Kasumi-1 (cell line): ENCODE measurements around the gene CDC23.
"Not testable (repeated sequence)": the region's sequence is repeated elsewhere in the genome, so short reads cannot be mapped to it uniquely, and the experiment has no call there.

Source experiments
- DNase-seq, 2 experiments: peaks; one replicate each; lab custom pipeline; 2025; lab: John Stamatoyannopoulos, UW

CDC23 gene, protein sequence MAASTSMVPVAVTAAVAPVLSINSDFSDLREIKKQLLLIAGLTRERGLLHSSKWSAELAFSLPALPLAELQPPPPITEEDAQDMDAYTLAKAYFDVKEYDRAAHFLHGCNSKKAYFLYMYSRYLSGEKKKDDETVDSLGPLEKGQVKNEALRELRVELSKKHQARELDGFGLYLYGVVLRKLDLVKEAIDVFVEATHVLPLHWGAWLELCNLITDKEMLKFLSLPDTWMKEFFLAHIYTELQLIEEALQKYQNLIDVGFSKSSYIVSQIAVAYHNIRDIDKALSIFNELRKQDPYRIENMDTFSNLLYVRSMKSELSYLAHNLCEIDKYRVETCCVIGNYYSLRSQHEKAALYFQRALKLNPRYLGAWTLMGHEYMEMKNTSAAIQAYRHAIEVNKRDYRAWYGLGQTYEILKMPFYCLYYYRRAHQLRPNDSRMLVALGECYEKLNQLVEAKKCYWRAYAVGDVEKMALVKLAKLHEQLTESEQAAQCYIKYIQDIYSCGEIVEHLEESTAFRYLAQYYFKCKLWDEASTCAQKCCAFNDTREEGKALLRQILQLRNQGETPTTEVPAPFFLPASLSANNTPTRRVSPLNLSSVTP

DNA sequence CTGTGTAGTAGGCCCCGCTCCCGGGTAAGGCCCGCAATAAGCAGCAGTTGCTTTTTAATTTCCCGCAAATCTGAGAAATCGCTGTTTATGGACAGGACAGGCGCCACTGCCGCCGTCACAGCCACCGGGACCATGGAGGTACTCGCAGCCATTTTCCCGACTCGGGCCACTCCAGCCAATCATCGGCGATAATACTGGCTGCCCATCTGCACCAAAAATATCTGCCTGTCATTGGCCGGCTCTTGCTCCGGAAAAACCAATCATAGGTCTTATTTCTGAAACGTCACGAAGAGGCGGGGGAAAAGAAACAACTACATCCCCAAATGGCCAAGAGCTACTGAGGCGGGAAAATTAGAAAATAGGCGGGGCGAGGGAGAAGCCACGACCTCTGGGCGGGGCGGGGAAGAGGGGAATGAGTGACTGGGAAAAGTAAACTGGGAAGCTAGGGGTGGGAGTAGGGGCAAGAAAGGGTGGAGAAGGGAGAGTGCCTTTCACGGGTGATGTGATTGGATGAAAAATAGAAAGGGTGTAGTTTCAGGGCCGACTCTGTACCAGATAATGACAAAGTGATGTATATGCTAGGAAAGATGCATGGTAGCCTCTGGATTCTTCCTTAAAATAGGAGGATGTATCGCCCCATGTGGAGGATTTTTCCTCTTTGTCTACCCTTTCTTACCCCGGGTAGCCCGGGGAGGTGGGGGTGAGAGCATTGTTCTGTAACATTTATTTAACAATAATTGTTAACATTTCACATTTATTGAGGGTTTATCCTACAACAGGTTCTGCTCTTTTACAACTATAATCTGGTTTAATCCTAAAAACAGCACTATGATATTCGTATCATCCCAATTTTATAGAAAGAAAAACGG is at the start of gene CDC23:
TSS of gene CDC23 (minus strand) at position 163 of the 869 bp plus-strand sequence. CDS start at position 152, 11 bp downstream.
- peak; percentile 98 to 99 for DNase-seq

DNA sequence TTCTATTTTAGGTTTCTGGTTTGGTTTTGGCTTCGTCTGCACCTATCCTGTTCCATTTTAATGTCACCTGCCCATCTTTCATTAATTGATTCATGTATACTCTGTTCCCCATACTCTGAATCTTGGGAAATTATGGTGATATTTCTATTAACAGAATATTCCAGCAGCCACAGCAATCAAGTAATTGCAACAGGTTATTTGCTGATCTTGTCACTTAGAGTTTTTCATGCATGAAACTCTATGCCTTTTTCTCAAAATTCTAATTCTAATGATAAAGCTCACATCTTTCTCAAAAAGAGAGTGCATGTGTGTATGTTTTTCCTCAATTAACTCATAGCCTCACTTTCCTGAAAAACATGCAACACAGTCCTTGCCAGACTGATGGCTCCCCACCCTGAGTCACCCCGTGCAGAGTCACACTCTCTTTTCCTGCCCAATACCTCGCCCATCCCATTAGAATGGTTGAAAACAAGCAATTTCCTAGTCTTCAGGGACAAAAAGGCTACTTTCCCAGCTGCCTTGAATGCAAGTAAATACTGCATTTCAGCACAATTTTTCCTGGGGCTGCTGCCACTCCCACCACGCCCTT is 45.7 kb upstream of the CDC23 start:
- DNase-seq, result no peak

DNA sequence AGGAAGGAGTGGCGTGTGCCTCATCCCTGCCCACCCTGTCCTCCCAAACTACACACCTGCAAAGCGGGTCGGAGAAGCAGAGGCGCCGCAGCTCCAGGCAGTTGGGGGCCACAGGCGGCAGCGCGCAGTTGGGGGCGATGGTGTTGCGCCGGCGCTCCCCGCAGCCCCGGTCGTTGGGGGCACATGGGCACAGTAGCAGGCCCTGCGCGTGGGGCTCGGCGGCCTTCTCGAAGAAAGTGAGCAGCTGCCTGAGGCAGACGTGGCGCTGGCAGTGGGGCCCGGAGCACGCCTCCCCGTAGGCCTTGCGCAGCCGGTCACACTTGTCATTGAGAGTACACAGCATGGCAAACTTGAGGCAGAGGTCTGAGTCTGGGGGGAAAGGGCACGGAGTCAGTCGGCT is 44.5 kb upstream of the CDC23 start:
- DNase-seq, result no peak

DNA sequence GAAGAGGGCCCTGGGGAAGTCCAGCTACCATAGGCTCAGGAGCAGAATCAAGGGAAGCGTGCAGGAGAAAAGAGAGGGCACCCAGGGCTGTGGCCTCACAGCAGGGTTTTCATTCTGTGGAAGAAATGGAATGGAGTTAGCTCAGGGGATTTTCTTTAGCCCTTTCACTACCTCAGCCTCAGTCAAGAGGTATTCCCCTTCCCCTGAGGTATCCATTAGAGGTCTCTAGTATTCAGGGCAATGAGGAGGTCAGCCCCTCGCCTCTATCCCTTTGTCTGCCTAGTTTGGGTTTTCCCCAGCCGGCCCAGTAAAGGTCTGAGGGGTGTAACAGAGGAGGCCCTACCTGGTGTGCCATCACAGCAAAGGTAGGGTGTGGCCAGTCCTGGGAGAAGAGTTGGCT is 39.8 kb upstream of the CDC23 start:
- DNase-seq, result no peak

DNA sequence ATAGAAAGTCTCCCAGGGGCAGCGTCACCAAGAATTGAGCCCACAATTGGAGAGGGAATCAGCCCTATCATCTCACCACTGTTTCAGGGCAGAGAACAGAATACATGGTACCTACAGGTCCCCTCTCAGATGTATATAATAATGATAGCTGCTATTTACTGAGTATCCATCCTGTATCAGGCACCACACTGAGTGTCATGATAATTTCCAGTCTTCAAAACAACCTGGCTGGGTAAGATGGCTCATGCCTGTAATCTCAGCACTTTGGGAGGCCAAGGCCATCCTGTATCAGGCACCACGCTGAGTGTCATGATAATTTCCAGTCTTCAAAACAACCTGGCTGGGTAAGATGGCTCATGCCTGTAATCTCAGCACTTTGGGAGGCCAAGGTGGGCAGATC is 34.7 kb upstream of the CDC23 start:
- DNase-seq, result not testable (repeated sequence)

DNA sequence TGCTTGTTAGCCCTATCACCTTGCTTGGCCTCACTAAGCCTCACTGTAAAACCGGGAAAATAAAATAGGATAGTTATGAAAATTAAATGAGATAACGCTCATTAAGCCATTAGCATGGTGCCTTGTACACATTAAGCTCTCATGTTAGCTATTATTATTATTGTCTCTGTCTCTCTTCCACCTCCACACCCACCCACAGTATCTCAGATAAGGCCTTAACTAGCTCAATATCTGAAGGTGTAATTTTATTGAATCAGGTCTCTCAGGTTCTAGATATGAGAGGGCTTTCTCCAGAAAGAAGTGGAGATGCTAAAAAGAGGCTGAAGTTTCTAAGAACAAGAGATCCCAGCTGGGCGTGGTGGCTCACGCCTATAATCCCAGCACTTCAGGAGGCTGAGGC is 33.7 kb upstream of the CDC23 start:
- DNase-seq, result no peak

DNA sequence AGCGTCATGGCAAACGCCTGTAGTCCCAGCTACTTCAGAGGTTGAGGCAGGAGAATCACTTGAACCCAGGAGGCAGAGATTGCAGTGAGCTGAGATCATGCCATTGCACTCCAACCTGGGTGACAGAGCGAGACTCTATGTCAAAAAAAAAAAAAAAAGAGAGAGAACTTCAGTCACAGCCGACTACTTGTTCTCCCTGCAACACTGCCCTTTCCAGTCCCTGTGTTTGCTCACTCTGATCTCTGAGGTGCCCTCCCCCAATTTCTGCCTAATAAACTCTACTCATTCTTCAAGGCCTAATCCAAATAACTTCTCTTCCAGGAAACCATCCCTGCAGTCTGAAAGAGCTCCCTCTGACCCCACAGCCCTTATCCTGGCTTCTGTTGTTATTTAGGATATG is 33.2 kb upstream of the CDC23 start:
- no peak for DNase-seq

DNA sequence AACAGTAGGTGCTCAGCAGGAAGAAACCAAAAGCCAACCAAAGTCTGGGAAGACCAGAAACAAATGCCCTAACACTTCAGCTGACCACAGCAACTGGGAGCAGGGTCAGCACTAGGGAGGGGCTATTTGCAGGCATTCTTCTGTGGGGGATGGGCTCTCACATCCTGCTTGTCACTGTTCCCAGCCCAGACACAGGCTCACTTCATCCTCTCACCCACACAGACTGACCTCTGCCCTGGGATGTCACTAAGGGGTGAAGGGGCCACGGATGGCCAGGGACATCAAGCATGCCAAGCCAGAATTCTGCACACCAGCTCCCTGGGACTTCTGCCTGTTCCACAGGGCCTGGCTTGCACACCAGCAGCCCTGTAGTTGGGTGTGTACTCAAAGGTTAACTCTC is 32.6 kb upstream of the CDC23 start:
- DNase-seq, result no peak

DNA sequence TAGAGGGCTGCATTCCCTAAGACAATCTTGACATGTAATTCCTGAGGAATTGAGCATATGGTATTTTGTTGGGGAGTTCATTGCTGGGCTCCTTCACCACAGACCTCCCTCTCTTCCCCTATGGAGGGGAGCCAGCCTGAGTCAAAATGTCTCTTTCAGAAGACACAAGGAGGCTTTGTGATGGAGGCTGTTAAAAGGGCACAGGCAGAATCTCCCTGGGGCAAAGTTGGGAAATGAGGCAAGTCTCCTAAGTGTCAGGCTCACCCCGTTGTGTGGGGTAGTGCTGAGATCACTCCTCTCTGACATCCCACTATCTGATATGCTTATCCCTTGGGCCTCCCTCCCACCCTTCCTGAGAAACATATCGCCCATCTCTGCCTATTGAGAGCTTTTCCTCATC is 30.7 kb upstream of the CDC23 start:
- DNase-seq, result peak in 1 of 2 experiments; percentile 9

DNA sequence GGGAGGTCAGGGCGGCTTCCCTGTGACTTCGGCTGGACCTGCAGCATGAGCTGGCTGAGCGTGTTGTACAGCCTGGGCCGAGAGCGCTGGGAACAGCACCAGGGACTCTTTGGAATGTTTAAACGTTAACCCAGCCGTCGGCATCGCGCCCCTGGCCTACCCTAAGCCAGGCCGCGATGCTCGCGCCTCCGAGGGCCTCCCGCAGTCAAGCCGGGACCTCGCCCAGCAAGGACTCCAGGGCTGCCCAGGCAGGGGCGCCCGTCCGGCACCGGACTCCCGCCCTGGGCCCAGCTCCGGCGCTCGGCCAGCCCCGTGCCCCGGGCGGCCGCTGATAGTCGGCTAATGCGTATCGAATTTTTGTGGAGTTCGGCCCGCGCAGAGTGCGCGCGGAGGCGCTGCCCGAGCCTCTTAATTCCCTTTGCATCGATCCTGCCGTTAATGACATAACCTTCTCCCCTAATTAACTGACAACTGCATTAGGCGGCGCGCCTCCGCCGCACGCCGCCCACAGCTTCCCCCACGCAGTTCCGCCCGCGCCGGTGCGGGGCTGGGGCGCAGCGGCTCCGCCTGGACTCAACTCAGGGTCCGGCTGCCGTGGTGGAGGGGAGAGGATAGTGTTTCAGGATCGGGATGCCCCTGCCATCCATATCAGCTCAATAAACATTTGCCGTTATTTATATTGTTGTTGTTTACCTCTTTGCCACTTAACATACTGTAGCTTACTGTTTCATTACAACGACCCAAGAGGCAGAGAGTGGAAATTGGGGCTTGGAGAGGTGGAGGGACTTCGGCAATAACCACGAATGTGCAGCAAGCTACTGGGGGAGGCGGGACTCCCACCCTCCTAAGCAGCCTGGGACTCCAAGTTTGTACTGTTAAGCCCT is 28.8 kb upstream of the CDC23 start:
- DNase-seq, result peak; percentile 34 to 38

DNA sequence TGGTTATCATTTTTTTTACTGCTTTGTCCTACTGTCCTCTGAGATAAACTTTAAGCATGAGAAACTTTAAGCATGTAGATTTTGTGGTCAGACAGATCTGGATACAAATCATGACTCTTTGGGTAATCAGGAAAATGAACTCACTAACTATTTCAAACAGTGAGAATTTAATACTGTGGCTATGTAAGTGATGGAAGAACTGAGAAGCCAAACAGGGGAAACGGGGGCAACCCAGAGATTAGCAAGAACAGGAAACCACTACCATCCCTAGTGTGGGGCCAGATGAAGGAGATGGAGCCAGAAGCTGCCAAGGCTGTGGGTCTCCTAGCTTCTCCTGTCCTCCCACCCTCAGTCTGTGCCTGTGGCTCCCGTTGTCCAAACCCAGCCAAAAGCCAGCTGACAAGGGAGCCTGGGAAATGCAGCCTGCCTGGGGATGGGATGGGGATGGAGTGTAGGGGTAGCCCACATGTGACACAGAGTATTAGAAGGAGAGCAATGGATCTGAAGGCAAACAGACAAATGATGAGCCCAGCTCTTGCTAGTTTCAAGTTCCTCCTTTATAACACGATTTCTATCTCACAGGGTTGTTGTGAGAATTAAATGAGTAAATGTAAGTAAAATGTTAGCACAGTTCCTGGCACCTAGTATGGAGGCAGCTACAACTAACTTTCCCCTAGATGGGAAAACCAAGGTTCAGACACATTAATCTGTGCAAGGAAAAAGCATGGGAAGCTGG is 27.7 kb upstream of the CDC23 start:
- DNase-seq, result peak; percentile 75 to 77

DNA sequence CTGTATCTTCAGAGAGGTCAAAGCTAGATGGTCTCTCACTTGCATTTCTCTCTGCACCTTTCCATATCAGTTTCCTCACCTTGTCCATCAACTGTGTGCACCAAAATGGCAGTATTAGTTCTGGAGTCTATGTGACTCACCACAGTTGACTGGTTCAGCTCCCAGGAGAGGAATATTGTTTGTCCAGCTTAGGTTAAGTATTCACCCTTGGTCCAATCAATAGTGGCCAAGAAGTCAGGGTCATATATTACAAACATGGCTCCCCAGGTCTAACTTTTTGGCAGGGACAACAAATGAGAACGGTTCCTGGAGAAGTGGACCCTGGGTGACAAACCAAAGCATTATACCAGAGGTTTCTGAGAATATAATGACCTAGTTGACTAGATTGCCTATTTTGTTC is 24.9 kb upstream of the CDC23 start:
- DNase-seq, result no peak

DNA sequence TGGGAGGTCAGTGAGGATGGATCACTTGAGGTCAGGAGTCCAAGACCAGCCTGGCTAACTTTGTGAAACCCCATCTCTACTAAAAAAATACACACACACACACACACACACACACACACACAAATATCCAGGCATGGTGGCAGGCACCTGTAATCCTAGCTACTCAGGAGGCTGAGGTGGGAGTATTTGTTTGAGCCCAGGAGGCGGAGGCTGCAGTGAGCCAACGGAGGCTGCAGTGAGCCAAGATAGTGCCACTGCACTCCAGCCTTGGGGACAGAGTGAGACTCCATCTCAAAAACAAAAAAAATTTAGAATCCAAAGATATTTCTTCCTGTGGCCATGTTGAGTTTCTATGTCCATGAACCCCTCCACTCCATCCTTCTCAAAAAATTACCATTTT is 21.5 kb upstream of the CDC23 start:
- no peak for DNase-seq

DNA sequence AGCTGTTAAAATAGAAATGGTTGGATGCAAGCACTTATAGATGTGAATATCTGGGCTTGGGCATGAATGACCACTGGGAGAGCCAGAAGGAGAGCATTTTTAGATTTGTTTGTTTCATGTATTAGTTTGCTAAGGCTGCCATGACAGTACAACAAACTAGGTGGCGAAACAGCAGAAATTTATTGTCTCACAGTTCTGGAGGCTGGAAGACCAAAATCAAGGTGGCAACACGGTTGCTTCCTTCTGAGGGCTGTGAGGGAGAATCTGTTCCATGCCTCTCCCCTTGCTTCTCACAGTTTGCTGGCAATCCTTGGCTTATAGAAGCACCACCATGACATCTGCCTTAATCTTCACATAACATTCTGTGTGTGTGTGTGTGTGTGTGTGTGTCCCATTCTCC is 20.2 kb upstream of the CDC23 start:
- DNase-seq, result no peak

DNA sequence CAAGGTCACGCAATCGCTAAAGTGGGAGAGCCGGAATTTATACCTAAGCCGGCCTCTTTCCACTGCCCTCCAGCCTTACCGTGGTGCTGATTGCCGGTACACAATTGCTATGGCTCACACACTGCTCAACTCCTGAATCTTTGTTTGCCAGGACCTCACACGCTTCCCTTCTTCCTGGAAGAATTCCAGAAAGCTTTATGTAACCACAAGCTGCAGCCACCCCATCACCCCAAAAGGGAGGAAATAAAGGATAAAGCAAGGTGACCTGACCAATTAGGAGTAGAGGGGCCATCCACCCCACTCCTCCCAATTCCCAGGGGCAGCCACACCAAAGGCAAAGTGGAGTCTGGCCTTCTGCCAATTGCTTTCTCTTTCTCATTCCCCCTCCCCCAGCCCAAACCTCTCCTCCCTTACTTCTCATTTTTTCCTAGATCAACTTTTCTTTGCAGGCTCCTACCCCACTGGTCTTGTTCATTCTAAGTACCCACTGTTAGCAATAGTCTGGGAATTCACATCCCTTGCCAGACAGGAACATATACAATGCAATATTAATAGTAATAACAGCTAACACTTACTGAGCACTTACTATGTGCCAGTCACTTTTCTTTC is 18.0 kb upstream of the CDC23 start:
- DNase-seq, result peak in 1 of 2 experiments; percentile 41

DNA sequence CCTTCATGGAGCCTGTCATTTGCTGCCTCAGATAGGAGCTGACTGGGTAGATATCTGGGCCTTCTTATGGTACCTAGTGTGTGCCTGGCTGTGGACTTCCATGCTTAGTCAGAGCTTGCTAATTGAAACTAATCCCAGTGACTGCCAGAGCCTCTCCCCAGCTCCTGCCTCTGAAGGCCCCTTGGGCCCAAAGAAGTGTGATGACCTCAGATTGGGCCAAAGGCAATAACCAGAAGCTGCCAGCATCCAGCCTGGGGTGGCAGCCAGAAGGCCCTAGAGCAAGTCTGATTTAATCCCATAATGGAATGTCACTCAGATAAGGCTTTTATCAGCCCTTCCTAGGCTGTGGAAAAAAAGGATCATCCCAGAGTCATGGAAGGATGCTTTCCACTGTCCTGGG is 17.1 kb upstream of the CDC23 start:
- DNase-seq, result no peak

DNA sequence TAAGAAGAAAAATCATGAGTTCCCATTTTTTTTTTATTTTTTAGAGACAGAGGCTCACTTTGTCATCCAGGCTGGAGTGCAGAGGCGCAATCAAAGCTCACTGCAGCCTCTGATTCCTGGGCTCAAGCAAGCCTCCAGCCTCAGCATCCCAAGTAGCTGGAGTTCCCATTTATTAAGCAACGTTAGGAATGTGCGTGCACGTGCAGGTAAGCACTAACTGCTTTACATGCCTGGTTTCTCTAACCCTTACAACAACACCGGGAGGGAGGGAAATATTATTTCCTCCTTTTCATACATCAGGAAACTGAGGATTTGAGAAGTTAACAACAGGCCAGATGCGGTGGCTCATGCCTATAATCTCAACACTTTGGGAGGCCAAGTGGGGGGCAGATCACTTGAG is 16.3 kb upstream of the CDC23 start:
- no peak for DNase-seq

DNA sequence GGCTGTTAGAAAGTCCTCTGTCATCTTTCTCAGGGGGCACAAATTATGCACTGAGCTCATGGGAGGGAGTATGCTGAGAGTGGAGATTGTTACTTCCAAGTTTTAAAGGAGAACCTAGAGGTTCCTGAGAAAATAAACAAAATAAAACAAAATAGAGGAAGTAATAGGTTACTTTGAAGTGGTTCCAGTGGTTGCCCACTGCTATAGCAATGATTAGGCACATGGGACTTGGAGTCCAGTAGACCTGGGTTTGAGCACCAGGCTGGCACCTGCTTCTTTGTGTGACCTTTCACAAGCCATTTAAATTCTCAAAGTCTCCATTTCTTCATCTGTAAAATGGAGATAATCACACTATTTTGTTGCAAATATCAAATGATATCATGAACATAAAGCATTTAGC is 13.8 kb upstream of the CDC23 start:
- peak in 1 of 2 experiments; percentile 24 for DNase-seq

DNA sequence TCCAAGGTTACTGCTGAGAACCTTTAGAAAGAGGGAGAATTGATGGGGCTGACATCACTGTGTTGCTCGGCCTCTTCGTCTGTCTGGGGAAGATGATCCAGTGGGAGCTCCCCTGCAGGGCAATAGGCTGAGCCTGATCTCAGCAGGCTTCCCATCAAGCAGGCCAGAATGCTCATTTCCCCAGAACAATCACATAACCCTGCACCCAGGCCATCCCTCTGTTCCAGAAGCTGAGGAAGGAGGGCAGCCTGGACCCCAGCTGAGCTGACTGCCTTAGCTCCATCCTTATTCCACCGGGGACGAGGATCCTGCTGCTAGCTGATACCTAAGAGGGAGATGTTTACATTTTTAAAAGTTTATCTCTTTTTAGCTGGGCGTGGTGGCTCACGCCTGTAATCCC is 11.6 kb upstream of the CDC23 start:
- no peak for DNase-seq

DNA sequence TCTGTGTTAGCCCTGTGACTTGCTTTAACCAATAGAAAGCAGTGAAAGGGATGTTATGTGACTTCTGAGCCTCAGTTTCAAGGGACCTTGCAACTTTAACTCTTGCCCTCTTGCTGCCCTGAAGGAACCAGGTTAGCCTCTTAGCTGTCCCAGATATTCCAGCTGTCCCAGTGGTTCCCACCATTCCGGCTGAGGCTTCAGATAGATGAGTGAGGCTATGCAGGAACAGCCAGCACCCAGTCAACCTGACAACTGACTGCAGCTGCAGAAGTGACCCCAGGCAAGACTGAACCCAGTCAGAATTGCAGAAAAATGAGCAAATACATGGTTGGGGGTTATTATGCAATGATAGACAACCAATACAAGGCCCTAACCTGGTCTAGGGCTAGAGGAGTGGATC is 10.4 kb upstream of the CDC23 start:
- DNase-seq, result no peak
